Esophagus muscularis mucosa (tissue), 4 donors: ENCODE results near the gene NUP210L. TPM values are rescaled to one million over a fixed set of nuclear protein-coding genes. Genes with fewer than 3 reads are reported as not detected.

Source experiments
- DNase-seq: peaks from one replicate; pipeline ENCODE4 v3.0.0-alpha.2; 2017; ENCODE audit errors: extremely low spot score
- H3K27ac ChIP-seq, 4 donors: fragments of 200-600 bp; sonication (generic); replicated peaks in 1 of 4; 1 replicate in 3 of 4; 2 replicates in 1 of 4; pipeline ENCODE4 v1.5.1; 2016 to 2019; ENCODE audit warnings: mild to moderate bottlenecking in 1 of 4
- H3K27me3 ChIP-seq, 4 donors: fragments of 200-600 bp; sonication (generic); one replicate each; pipeline versions ENCODE4 v1.5.1 to v1.6.0; 2016 to 2019
- H3K36me3 ChIP-seq, 4 donors: fragments of 200-600 bp; sonication (generic); one replicate each; pipeline ENCODE4 v1.5.1; 2016 to 2019
- H3K4me1 ChIP-seq, 4 donors: fragments of 200-600 bp; sonication (generic); one replicate each; pipeline ENCODE4 v1.5.1; 2016 to 2019
- H3K4me3 ChIP-seq, 4 donors: fragments of 200-600 bp; sonication (generic); 1 replicate in 2 of 4; 2 replicates in 2 of 4; pipeline ENCODE4 v1.5.1; 2016 to 2019; ENCODE audit warnings: mild to moderate bottlenecking in 4 of 4, moderate library complexity in 1 of 4
- H3K9me3 ChIP-seq, 4 donors: fragments of 200-600 bp; sonication (generic); 1 replicate in 3 of 4; 2 replicates in 1 of 4; pipeline ENCODE4 v1.5.1; 2016 to 2019
- EP300 ChIP-seq: sonication (generic); formaldehyde crosslinking; IDR thresholded peaks from one replicate; pipeline ENCODE4 v1.6.1; 2017; ENCODE audit warnings: antibody characterized with exemption
- POLR2A ChIP-seq: fragments of 450-650 bp; IDR thresholded peaks from one replicate; pipeline ENCODE4 v1.6.1; 2017; ENCODE audit warnings: antibody characterized with exemption, moderate library complexity, mild to moderate bottlenecking, low read depth
- POLR2AphosphoS5 ChIP-seq, 2 donors: sonication (generic); formaldehyde crosslinking; IDR thresholded peaks; one replicate each; pipeline ENCODE4 v1.6.1; 2017; ENCODE audit warnings: antibody characterized with exemption in 2 of 2
- WGBS: methylation state at CpG from one replicate; pipeline ENCODE4 v1.1.5; 2018; 5-methylcytosine and 5-hydroxymethylcytosine counted together
- intact Hi-C: fragments of 100-400 bp; cut with DNase I; formaldehyde crosslinking; loops from one replicate; pipeline ENCODE4 v1.15.1; 2023
- total RNA-seq, 4 donors: library from RNA; depleted of rRNA; stranded (reverse); fragments of >200 nt; gene quantifications; one replicate each; pipeline versions ENCODE4 v1.1.0 to v1.2.1, GENCODE V29; 2016
- TF ChIP-seq, protein P1 (sequence below), 3 experiments: fragments of 200-600 bp in 2 of 3; fragments of 450-650 bp in 1 of 3; sonication (generic) in 2 of 3; IDR thresholded peaks; one replicate each; pipeline ENCODE4 v1.5.1; 2017 to 2019; ENCODE audit warnings: antibody characterized with exemption in 3 of 3, mild to moderate bottlenecking in 2 of 3, moderate library complexity in 1 of 3

NUP210L gene
- total RNA-seq, 4 donors from 2014 or later = not detected

DNA sequence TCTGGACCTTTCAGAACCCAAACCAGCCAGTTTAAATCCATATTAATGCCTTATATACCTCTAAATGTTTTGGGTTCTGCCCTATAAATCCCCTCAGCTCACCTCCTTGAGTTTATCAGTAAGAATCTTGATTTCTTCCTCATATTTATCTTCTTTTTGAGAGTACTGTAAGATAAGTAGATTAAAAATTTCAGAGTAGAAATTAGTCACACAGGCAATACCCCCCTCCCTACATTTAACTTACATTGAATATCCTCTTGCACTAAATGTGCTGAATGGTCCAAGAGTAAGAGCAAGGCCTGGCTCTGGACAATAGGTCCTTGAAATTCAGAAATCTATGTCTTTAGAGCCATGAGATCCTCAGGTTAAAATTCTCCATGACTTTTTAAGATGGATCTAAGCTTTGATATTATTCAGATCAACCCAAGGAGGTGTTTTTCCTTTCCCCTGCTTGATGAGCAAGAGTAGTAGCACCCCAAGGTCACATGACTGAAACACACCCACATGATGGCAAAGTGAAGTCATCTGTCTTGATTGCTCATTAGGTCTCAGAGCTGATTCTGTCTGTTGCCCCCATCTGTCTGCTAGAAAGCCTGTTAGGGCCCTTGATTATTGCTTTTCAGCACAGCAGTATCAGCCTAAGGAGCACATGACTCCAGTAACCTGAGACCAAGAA lies 15.8 kb upstream of the NUP210L start:
- no peak for DNase-seq
- H3K9me3 ChIP-seq = no peaks in the 10 kb centered on the region
- H3K4me3 ChIP-seq = no peak overlapping the region
- H3K27me3 ChIP-seq = no peaks in the 10 kb centered on the region
- peaks cover under 1 to 5% (median 4%) of the 10 kb centered on the region in 4 donors for H3K4me1 ChIP-seq
- peaks cover 74 to 99% (median 95%) of the 10 kb centered on the region in 4 donors for H3K36me3 ChIP-seq
- no peak overlapping the region for H3K27ac ChIP-seq
- no peak for TF ChIP-seq EP300
- TF ChIP-seq, protein P1, sequence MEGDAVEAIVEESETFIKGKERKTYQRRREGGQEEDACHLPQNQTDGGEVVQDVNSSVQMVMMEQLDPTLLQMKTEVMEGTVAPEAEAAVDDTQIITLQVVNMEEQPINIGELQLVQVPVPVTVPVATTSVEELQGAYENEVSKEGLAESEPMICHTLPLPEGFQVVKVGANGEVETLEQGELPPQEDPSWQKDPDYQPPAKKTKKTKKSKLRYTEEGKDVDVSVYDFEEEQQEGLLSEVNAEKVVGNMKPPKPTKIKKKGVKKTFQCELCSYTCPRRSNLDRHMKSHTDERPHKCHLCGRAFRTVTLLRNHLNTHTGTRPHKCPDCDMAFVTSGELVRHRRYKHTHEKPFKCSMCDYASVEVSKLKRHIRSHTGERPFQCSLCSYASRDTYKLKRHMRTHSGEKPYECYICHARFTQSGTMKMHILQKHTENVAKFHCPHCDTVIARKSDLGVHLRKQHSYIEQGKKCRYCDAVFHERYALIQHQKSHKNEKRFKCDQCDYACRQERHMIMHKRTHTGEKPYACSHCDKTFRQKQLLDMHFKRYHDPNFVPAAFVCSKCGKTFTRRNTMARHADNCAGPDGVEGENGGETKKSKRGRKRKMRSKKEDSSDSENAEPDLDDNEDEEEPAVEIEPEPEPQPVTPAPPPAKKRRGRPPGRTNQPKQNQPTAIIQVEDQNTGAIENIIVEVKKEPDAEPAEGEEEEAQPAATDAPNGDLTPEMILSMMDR (IDR thresholded peaks at IDR 0.05) = no peak
- TF ChIP-seq POLR2AphosphoS5 (IDR thresholded peaks at IDR 0.05) = no peak
- no peak for TF ChIP-seq POLR2A
- intact Hi-C loops = no loop called here

DNA sequence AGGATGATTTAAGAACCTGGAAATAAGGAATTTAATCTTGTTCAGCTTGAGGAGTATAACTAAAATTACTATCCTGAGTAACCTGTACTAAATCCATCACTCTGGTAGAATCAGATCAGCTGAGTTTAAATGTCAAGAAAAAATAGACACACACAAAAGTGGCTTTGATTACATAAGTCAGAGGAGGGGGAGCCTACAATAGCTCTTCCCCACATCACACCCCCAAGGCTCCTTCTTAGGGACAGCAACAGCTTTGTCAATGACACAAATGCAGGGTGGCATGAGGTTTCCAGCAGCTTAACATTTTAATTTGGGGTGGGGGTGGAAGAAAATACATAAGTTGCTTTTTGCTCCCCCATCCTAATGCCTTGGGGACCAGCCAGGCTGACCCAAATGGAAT lies 12.6 kb upstream of the NUP210L start:
- intact Hi-C loops = no loop called here
- H3K9me3 ChIP-seq = no peaks in the 10 kb centered on the region
- H3K4me3 ChIP-seq = no peak overlapping the region
- no peaks in the 10 kb centered on the region for H3K4me1 ChIP-seq
- TF ChIP-seq, protein P1 (IDR thresholded peaks at IDR 0.05) = no peak
- TF ChIP-seq POLR2A = no peak
- no peak for TF ChIP-seq POLR2AphosphoS5 (IDR thresholded peaks at IDR 0.05)
- TF ChIP-seq EP300 = no peak
- no peaks in the 10 kb centered on the region for H3K27me3 ChIP-seq
- H3K36me3 ChIP-seq = peaks cover 88 to 100% (median 96%) of the 10 kb centered on the region in 4 donors
- H3K27ac ChIP-seq = no peak overlapping the region
- no peak for DNase-seq

DNA sequence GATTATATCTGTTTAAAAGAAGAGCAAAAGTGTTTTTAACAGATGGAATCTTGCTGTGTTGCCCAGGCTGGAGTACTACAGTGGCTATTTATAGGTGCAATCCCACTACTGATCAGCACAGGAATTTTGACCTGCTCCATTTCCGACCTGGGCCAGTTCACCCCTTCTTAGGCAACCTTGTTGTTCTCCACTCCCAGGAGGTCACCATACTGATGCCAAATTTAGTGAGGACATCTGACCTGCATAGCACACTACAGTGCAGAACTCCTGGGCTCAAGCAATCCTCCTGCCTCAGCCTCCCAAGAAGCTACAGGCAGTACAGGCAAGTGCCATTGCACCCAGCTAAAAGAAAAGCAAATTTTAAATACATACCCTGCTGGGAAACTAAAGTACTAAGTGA lies 11.3 kb upstream of the NUP210L start:
- Histone ChIP-seq H3K9me3 (no peaks in the 10 kb centered on the region), H3K4me3 (no peak overlapping the region), H3K4me1 (no peaks in the 10 kb centered on the region), H3K27ac (no peak overlapping the region), H3K36me3 (peaks cover 78 to 97% (median 92%) of the 10 kb centered on the region in 4 donors), H3K27me3 (no peaks in the 10 kb centered on the region)
- no peak for DNase-seq
- WGBS = 91% methylated on average over 1 of the region's 1 CpG
- intact Hi-C loops = no loop called here
- TF ChIP-seq POLR2A (no peak), POLR2AphosphoS5 (IDR thresholded peaks at IDR 0.05) (no peak), EP300 (no peak)
- TF ChIP-seq, protein P1 (IDR thresholded peaks at IDR 0.05) = no peak

DNA sequence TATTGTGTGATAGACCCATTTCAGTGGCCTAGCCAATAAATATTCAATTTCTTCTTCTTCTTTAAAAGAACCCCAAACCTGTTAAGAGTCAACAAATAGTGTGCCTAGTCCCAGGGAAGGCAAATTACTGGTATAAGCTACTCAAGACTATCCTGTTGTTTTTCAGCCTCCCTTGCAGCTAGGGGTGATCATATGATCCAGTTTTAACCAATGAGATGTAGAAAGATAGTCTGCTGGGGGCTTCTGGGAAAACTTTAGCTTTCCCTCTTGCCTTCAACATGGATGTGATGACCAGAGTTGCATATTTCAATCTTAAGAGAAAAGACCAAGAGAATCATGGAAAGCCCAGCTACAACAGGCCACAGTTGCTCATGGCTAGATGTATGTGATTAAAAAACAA lies 4.7 kb upstream of the NUP210L start:
- H3K4me1 ChIP-seq = peaks cover 14 to 30% (median 23%) of the 10 kb centered on the region in 4 donors
- peaks cover 45 to 83% (median 68%) of the 10 kb centered on the region in 4 donors for H3K36me3 ChIP-seq
- no peaks in the 10 kb centered on the region for H3K9me3 ChIP-seq
- H3K27me3 ChIP-seq = no peaks in the 10 kb centered on the region
- no peak overlapping the region for H3K27ac ChIP-seq
- intact Hi-C loops = no loop called here
- no peak overlapping the region for H3K4me3 ChIP-seq
- DNase-seq = no peak
- TF ChIP-seq, protein P1 (IDR thresholded peaks at IDR 0.05) = no peak
- TF ChIP-seq POLR2A = no peak
- no peak for TF ChIP-seq EP300
- no peak for TF ChIP-seq POLR2AphosphoS5 (IDR thresholded peaks at IDR 0.05)
